C4-2B (cell line): ENCODE results near the gene FAM20C.

Experiments
- H3K27ac ChIP-seq: fragments of 450-650 bp; 2 replicates; pipeline ENCODE4 v1.5.1; 2017
- CTCF ChIP-seq: fragments of 450-650 bp; conservative IDR thresholded peaks from 2 replicates; pipeline ENCODE4 v1.5.1; 2017; ENCODE audit warnings: mild to moderate bottlenecking
- ZFX ChIP-seq: fragments of 450-650 bp; IDR thresholded peaks from 2 replicates; pipeline ENCODE4 v1.6.1; 2017

Gene FAM20C

GRCh38 chr7:276230-276835 is 84.0 kb downstream of the FAM20C start:
- TF ChIP-seq CTCF (no peak), ZFX (no peak)
- H3K27ac ChIP-seq = no peak overlapping the region

- TF ChIP-seq ZFX (no peak), CTCF (no peak)
- H3K27ac ChIP-seq = no peak overlapping the region
Observed at GRCh38 chr7:277228-277627, 84.9 kb downstream of the FAM20C start.

GRCh38 chr7:278081-278480 is 85.7 kb downstream of the FAM20C start:
- H3K27ac ChIP-seq = no peak overlapping the region
- no peak for TF ChIP-seq CTCF
- TF ChIP-seq ZFX = no peak

GRCh38 chr7:279821-280220 is 87.5 kb downstream of the FAM20C start:
- TF ChIP-seq ZFX (no peak), CTCF (no peak)
- no peak overlapping the region for H3K27ac ChIP-seq

GRCh38 chr7:280461-280860 is 88.1 kb downstream of the FAM20C start:
- no peak overlapping the region for H3K27ac ChIP-seq
- no peak for TF ChIP-seq ZFX
- TF ChIP-seq CTCF = no peak

- H3K27ac ChIP-seq = no peak overlapping the region
- no peak for TF ChIP-seq ZFX
- TF ChIP-seq CTCF = no peak
Observed at GRCh38 chr7:281637-282036, 89.3 kb downstream of the FAM20C start.

GRCh38 chr7:282621-283020 is 90.2 kb downstream of the FAM20C start:
- no peak overlapping the region for H3K27ac ChIP-seq
- no peak for TF ChIP-seq ZFX
- no peak for TF ChIP-seq CTCF
